CD4-positive, alpha-beta memory T cell (primary cell): ENCODE data around the gene GUCY1B1. TPM values are rescaled to one million over a fixed set of nuclear protein-coding genes. Genes with fewer than 3 reads are reported as not detected.
"Not testable (repeated sequence)": the region's sequence is repeated elsewhere in the genome, so short reads cannot be mapped to it uniquely, and the experiment has no call there.

Source experiments
- CTCF ChIA-PET: fragments of 350-600 bp; sonication (Branson Sonifier 250); formaldehyde crosslinking; loops from one replicate; lab custom pipeline; 2021; ENCODE audit warnings: inconsistent platforms; ENCODE audit not compliant: partially characterized antibody; lab: Charles Lee
- POLR2A ChIA-PET: fragments of 350-600 bp; sonication (Branson Sonifier 250); formaldehyde crosslinking; loops from one replicate; lab custom pipeline; 2021; ENCODE audit not compliant: partially characterized antibody; lab: Charles Lee
- DNase-seq, 5 donors: peaks; one replicate each; pipeline versions ENCODE4 v3.0.0 to v3.0.0-alpha.2; 2020 to 2022; ENCODE audit warnings: mixed read lengths in 1 of 5
- H3K27ac ChIP-seq: one replicate; pipeline ENCODE4 v1.7.0; 2013; ENCODE audit warnings: low read depth, low read length
- H3K27me3 ChIP-seq: 2 replicates; pipeline ENCODE4 v1.7.0; 2013; ENCODE audit warnings: mild to moderate bottlenecking, low read length, moderate library complexity; ENCODE audit not compliant: insufficient read depth
- H3K36me3 ChIP-seq: 2 replicates; pipeline ENCODE4 v1.7.0; 2013; ENCODE audit warnings: mild to moderate bottlenecking, low read length, moderate library complexity; ENCODE audit not compliant: insufficient read depth
- H3K4me1 ChIP-seq: 2 replicates; pipeline ENCODE4 v1.7.0; 2013; ENCODE audit warnings: mild to moderate bottlenecking, low read length, moderate library complexity; ENCODE audit not compliant: insufficient read depth
- H3K4me3 ChIP-seq, 2 donors: one replicate each; pipeline ENCODE4 v1.7.0; 2013; ENCODE audit warnings: low read length in 2 of 2, mild to moderate bottlenecking in 1 of 2
- H3K9me3 ChIP-seq, 2 donors: one replicate each; pipeline ENCODE4 v1.7.0; 2013; ENCODE audit warnings: low read length in 2 of 2, control low read depth in 1 of 2; ENCODE audit not compliant: control insufficient read depth in 1 of 2
- H3K27ac Mint-ChIP-seq, 7 donors: one replicate each; pipeline ENCODE4 v1.8.0; 2020 to 2021; ENCODE audit warnings: mixed read lengths in 7 of 7, mild to moderate bottlenecking in 6 of 7, inconsistent platforms in 3 of 7, moderate library complexity in 3 of 7
- H3K27me3 Mint-ChIP-seq, 2 donors: one replicate each; pipeline ENCODE4 v1.8.0; 2020 to 2021; ENCODE audit warnings: mixed read lengths in 2 of 2
- H3K36me3 Mint-ChIP-seq, 2 donors: one replicate each; pipeline ENCODE4 v1.8.0; 2020 to 2021; ENCODE audit warnings: mixed read lengths in 2 of 2, inconsistent platforms in 1 of 2, mild to moderate bottlenecking in 1 of 2
- H3K4me1 Mint-ChIP-seq, 4 donors: one replicate each; pipeline ENCODE4 v1.8.0; 2020 to 2021; ENCODE audit warnings: mixed read lengths in 4 of 4, mild to moderate bottlenecking in 1 of 4
- H3K4me3 Mint-ChIP-seq, 8 donors: one replicate each; pipeline ENCODE4 v1.8.0; 2020 to 2021; ENCODE audit warnings: mixed read lengths in 8 of 8, mild to moderate bottlenecking in 7 of 8, moderate library complexity in 6 of 8, inconsistent platforms in 3 of 8
- H3K9me3 Mint-ChIP-seq, 8 donors: one replicate each; pipeline ENCODE4 v1.8.0; 2020 to 2021; ENCODE audit warnings: mixed read lengths in 8 of 8, mild to moderate bottlenecking in 5 of 8, inconsistent platforms in 3 of 8, moderate library complexity in 1 of 8
- intact Hi-C: fragments of 100-400 bp; cut with micrococcal nuclease; formaldehyde crosslinking; loops from one replicate; pipeline ENCODE4 v1.15.1; 2023
- polyA plus RNA-seq, 2 donors: library from polyadenylated mRNA; unstranded; fragments of 300-500 nt; fragmentation: Illumina TruSeq; gene quantifications; one replicate each; pipeline ENCODE4 v1.2.3, GENCODE V29; 2021
- total RNA-seq, 2 experiments: library from RNA; stranded (reverse); gene quantifications; one replicate each; pipeline ENCODE4 v1.2.3, GENCODE V29; 2021

Gene GUCY1B1
- total and polyA plus RNA-seq, 4 experiments from 2014 or later = not detected

DNA sequence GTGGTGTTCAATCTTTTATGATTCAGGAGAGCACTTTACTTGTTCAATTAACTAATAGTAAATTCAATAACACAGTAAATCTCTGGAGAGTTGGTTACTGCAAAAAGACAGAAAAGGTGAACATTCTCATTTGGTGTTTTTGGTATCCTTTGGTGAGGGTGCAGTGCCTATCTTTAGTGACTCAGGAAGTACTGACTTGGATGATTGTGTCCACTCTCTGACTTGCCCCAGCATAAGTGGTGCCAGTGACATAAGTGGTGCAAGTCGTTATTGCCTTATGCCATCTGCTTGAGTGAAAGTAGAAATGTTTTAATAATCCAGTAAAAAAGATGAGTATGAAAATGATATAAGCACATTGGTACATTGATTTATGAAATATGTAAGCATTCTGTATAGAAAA lies 27.0 kb downstream of the GUCY1B1 start:
- H3K27me3 Mint-ChIP-seq = peaks cover 1 to 5% of the 10 kb centered on the region in 2 donors
- peaks cover 0 to 8% (median 2%) of the 10 kb centered on the region in 4 donors for H3K4me1 Mint-ChIP-seq
- ChIA-PET CTCF (no interaction called here), POLR2A (no interaction called here)
- H3K4me3 Mint-ChIP-seq = no peak overlapping the region
- H3K27ac ChIP-seq = no peak overlapping the region
- H3K9me3 ChIP-seq = no peaks in the 10 kb centered on the region
- H3K4me1 ChIP-seq = no peaks in the 10 kb centered on the region
- H3K9me3 Mint-ChIP-seq = no peaks in the 10 kb centered on the region
- H3K27ac Mint-ChIP-seq = no peak overlapping the region
- H3K36me3 Mint-ChIP-seq = no peaks in the 10 kb centered on the region
- intact Hi-C loops = loop anchor here (10.0 kb wide), 1 partner anchor 1231 kb away; the partner anchor contains the start of gene PLRG1
- no peaks in the 10 kb centered on the region for H3K36me3 ChIP-seq
- H3K27me3 ChIP-seq = no peaks in the 10 kb centered on the region
- no peak overlapping the region for H3K4me3 ChIP-seq
- no peak for DNase-seq

- peaks cover 1 to 5% of the 10 kb centered on the region in 2 donors for H3K27me3 Mint-ChIP-seq
- Histone ChIP-seq H3K36me3 (no peaks in the 10 kb centered on the region), H3K4me3 (no peak overlapping the region), H3K4me1 (no peaks in the 10 kb centered on the region), H3K27ac (no peak overlapping the region), H3K27me3 (no peaks in the 10 kb centered on the region), H3K9me3 (no peaks in the 10 kb centered on the region)
- peak in 3 of 5 donors; percentile 4 to 15 (median 13) for DNase-seq
- peak overlapping the region in 1 of 8 donors; percentile 27 for H3K4me3 Mint-ChIP-seq
- no peaks in the 10 kb centered on the region for H3K36me3 Mint-ChIP-seq
- POLR2A ChIA-PET = interaction anchor here (0.6 kb wide), 1 partner anchor 1346 kb away, joined by 4 read pairs; no protein-coding TSS in a partner anchor
- peaks cover 0 to 8% (median 2%) of the 10 kb centered on the region in 4 donors for H3K4me1 Mint-ChIP-seq
- intact Hi-C loops = loop anchor here (10.0 kb wide), 1 partner anchor 1232 kb away; the partner anchor contains the start of gene PLRG1
- no peaks in the 10 kb centered on the region for H3K9me3 Mint-ChIP-seq
- CTCF ChIA-PET = interaction anchor here (0.6 to 1.5 kb wide), 4 partner anchors 12 to 346 kb away, joined by 3 to 6 read pairs (median 4); no protein-coding TSS in a partner anchor
- no peak overlapping the region for H3K27ac Mint-ChIP-seq
These were observed 28.4 kb downstream of the GUCY1B1 start for GRCh38 chr4:155787113-155787710.

DNA sequence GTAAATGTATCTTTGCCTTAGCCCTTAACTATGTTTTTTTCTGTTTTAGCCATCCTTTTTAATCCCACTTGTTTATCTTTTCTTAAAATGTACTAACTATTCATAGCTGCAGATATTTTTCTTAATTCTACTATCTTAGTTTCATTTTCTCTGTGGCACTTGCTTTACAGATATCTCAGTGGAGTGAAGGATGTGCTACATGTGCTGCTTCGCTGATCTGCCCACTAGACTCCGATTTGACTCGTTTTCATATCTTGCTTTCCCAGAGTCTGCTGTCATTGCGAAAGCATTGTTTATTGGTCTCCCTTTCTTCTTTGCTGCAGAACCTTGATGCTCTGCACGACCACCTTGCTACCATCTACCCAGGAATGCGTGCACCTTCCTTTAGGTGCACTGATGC lies 30.6 kb downstream of the GUCY1B1 start:
- H3K27ac ChIP-seq = no peak overlapping the region
- no peaks in the 10 kb centered on the region for H3K4me1 ChIP-seq
- ChIA-PET POLR2A (no interaction called here), CTCF (no interaction called here)
- H3K9me3 ChIP-seq = no peaks in the 10 kb centered on the region
- no peaks in the 10 kb centered on the region for H3K36me3 ChIP-seq
- Mint-ChIP-seq H3K4me3 (peak overlapping the region in 2 of 8 donors; percentile 2 to 7), H3K4me1 (peaks cover 0 to 8% (median 2%) of the 10 kb centered on the region in 4 donors), H3K27me3 (peaks cover 1 to 2% of the 10 kb centered on the region in 2 donors), H3K9me3 (no peaks in the 10 kb centered on the region), H3K36me3 (no peaks in the 10 kb centered on the region), H3K27ac (no peak overlapping the region)
- no peaks in the 10 kb centered on the region for H3K27me3 ChIP-seq
- intact Hi-C loops = loop anchor here (10.0 kb wide), 1 partner anchor 1235 kb away; the partner anchor contains the start of gene PLRG1
- H3K4me3 ChIP-seq = no peak overlapping the region
- no peak for DNase-seq

GRCh38 chr4:155789982-155790381 lies 31.2 kb downstream of the GUCY1B1 start:
- H3K27me3 Mint-ChIP-seq = peaks cover 1 to 2% of the 10 kb centered on the region in 2 donors

DNA sequence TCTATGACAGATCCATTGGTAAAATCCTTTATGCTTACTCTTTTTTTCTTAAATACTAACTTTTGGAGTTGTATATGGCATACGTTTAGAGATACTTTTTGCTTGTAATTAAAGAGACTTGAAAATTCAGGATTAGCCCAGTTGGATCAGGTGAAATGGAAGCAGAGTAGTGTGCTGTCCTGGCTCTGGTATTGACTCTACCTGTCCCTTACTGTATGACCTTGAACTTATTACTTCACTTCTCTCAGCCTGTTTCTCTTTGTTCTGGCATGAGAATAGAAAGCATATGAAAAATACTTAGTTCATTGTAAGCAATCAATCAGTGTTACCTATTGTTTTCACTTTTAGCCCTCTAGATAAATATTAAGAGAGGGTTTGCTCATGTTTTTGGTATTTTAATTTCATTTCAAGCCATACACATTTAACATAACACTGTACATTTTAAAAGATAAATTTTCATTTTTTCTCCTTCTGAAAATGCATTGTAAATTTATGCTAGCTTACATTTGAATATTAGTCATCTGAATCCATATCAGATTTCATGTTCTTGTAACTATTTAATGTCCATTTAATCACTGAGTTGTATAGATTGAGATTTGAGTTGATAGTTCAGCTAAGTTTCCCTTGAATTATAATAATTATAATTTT lies 35.9 kb downstream of the GUCY1B1 start:
- no peaks in the 10 kb centered on the region for H3K36me3 Mint-ChIP-seq

More at GRCh38 chr4:155789982-155790381, 31.2 kb downstream of the GUCY1B1 start:
- Mint-ChIP-seq H3K36me3 (no peaks in the 10 kb centered on the region), H3K4me3 (no peak overlapping the region), H3K4me1 (peaks cover 0 to 8% (median 2%) of the 10 kb centered on the region in 4 donors), H3K27ac (no peak overlapping the region), H3K9me3 (no peaks in the 10 kb centered on the region)
- no peak for DNase-seq
- no peak overlapping the region for H3K4me3 ChIP-seq
- H3K9me3 ChIP-seq = no peaks in the 10 kb centered on the region
- no peaks in the 10 kb centered on the region for H3K4me1 ChIP-seq
- CTCF ChIA-PET = no interaction called here
- H3K36me3 ChIP-seq = no peaks in the 10 kb centered on the region
- POLR2A ChIA-PET = no interaction called here
- intact Hi-C loops = loop anchor here (10.0 kb wide), 1 partner anchor 1235 kb away; the partner anchor contains the start of gene PLRG1
- H3K27me3 ChIP-seq = no peaks in the 10 kb centered on the region
- no peak overlapping the region for H3K27ac ChIP-seq

DNA sequence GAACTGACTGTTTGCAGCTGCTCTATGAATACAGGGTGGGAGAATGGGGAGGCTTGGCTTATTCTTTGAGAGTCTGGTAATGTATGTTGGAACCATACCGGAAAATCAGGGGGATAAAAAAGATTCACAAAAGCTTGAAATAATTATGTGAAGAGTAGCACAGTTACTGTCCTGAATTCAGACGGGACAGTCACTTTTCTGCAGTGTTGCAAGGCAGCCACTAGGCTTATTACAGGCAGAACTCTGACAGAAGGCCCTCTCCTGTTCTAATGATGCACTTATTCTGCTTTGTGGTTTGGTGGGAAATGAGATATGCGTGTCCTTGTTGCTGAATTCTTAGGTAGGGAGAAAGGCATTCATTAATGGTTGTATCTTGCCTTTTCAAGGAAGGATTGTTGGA lies 37.2 kb downstream of the GUCY1B1 start:
- H3K9me3 ChIP-seq = no peaks in the 10 kb centered on the region
- Mint-ChIP-seq H3K9me3 (no peaks in the 10 kb centered on the region), H3K36me3 (no peaks in the 10 kb centered on the region), H3K4me3 (no peak overlapping the region), H3K27ac (no peak overlapping the region), H3K27me3 (peaks cover 0 to 5% of the 10 kb centered on the region in 2 donors), H3K4me1 (no peaks in the 10 kb centered on the region)
- no peak overlapping the region for H3K4me3 ChIP-seq
- ChIA-PET POLR2A (no interaction called here), CTCF (no interaction called here)
- H3K4me1 ChIP-seq = no peaks in the 10 kb centered on the region
- H3K27me3 ChIP-seq = no peaks in the 10 kb centered on the region
- no peak for DNase-seq
- H3K27ac ChIP-seq = no peak overlapping the region
- intact Hi-C loops = no loop called here
- H3K36me3 ChIP-seq = no peaks in the 10 kb centered on the region

More for the DNA sequence above, 35.9 kb downstream of the GUCY1B1 start:
- intact Hi-C loops = no loop called here
- Mint-ChIP-seq H3K27me3 (peaks cover 0 to 5% of the 10 kb centered on the region in 2 donors), H3K4me1 (no peaks in the 10 kb centered on the region), H3K27ac (no peak overlapping the region), H3K4me3 (no peak overlapping the region), H3K9me3 (no peaks in the 10 kb centered on the region)
- Histone ChIP-seq H3K4me3 (no peak overlapping the region), H3K9me3 (no peaks in the 10 kb centered on the region), H3K4me1 (no peaks in the 10 kb centered on the region), H3K27me3 (no peaks in the 10 kb centered on the region), H3K27ac (no peak overlapping the region), H3K36me3 (no peaks in the 10 kb centered on the region)
- CTCF ChIA-PET = no interaction called here
- POLR2A ChIA-PET = no interaction called here
- no peak for DNase-seq

- H3K36me3 Mint-ChIP-seq, POLR2A ChIA-PET, intact Hi-C loops, H3K4me3 Mint-ChIP-seq, H3K27ac ChIP-seq, H3K27ac Mint-ChIP-seq, H3K9me3 Mint-ChIP-seq, H3K27me3 ChIP-seq, H3K4me3 ChIP-seq, H3K9me3 ChIP-seq, H3K27me3 Mint-ChIP-seq, H3K4me1 ChIP-seq, CTCF ChIA-PET, H3K36me3 ChIP-seq, DNase-seq, H3K4me1 Mint-ChIP-seq: not testable (repeated sequence)
These were observed 38.8 kb downstream of the GUCY1B1 start for GRCh38 chr4:155797581-155797980.
